Measurements from ENCODE around the gene KEAP1. TPM values are rescaled to one million over a fixed set of nuclear protein-coding genes. Genes with fewer than 3 reads are reported as not detected.

Gene KEAP1
- total and polyA plus RNA-seq, 9 of the 15 experiments (the other 6 are each of a cell fraction or from before 2014, with no cell fraction given): 2.1 to 95.6 (median 64.3) TPM

DNA sequence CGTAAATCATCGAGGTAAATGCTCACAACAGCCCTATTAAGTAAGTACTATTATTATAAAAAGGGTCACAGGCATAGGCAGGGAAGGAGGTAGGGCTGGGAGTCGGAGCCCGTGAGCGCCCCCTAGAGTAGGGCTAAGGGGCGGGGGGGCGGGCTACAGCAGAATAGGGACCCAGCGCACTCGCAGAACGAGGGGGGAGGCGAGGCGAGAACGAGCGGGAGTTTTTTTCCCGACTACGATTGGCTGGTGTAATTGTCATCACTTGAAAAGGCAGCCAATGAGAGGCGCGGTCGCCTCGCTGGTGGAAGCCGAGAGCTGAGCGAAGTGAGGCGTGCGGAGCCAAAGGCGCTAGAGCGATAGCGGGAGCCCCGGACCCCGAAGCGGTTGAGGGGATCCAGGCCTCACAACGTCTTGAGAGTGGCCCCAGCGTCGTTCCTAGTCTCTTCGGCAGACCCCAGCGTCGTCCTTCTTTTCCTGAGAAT, 24.2 kb downstream of the KEAP1 start (continued):
- TF ChIP-seq CCNT2 (IDR thresholded peaks at IDR 0.05; ENCODE audit: borderline replicate concordance, extremely low read depth, insufficient read length, low read depth, low read length): no peak
- TF ChIP-seq POLR2G (IDR thresholded peaks at IDR 0.05; ENCODE audit: low read depth, low read length): peak; percentile 71
- 0 out of 2 replicates have a peak, but pooled peaks have one; percentile 44 for TF ChIP-seq POLR2A (conservative IDR thresholded peaks at IDR 0.05)
- no peak for TF ChIP-seq EGR1 (conservative IDR thresholded peaks at IDR 0.05)
- TF ChIP-seq ZNF830 (CRISPR knock-in tag; IDR thresholded peaks at IDR 0.05): no peak
- TF ChIP-seq, protein P1, sequence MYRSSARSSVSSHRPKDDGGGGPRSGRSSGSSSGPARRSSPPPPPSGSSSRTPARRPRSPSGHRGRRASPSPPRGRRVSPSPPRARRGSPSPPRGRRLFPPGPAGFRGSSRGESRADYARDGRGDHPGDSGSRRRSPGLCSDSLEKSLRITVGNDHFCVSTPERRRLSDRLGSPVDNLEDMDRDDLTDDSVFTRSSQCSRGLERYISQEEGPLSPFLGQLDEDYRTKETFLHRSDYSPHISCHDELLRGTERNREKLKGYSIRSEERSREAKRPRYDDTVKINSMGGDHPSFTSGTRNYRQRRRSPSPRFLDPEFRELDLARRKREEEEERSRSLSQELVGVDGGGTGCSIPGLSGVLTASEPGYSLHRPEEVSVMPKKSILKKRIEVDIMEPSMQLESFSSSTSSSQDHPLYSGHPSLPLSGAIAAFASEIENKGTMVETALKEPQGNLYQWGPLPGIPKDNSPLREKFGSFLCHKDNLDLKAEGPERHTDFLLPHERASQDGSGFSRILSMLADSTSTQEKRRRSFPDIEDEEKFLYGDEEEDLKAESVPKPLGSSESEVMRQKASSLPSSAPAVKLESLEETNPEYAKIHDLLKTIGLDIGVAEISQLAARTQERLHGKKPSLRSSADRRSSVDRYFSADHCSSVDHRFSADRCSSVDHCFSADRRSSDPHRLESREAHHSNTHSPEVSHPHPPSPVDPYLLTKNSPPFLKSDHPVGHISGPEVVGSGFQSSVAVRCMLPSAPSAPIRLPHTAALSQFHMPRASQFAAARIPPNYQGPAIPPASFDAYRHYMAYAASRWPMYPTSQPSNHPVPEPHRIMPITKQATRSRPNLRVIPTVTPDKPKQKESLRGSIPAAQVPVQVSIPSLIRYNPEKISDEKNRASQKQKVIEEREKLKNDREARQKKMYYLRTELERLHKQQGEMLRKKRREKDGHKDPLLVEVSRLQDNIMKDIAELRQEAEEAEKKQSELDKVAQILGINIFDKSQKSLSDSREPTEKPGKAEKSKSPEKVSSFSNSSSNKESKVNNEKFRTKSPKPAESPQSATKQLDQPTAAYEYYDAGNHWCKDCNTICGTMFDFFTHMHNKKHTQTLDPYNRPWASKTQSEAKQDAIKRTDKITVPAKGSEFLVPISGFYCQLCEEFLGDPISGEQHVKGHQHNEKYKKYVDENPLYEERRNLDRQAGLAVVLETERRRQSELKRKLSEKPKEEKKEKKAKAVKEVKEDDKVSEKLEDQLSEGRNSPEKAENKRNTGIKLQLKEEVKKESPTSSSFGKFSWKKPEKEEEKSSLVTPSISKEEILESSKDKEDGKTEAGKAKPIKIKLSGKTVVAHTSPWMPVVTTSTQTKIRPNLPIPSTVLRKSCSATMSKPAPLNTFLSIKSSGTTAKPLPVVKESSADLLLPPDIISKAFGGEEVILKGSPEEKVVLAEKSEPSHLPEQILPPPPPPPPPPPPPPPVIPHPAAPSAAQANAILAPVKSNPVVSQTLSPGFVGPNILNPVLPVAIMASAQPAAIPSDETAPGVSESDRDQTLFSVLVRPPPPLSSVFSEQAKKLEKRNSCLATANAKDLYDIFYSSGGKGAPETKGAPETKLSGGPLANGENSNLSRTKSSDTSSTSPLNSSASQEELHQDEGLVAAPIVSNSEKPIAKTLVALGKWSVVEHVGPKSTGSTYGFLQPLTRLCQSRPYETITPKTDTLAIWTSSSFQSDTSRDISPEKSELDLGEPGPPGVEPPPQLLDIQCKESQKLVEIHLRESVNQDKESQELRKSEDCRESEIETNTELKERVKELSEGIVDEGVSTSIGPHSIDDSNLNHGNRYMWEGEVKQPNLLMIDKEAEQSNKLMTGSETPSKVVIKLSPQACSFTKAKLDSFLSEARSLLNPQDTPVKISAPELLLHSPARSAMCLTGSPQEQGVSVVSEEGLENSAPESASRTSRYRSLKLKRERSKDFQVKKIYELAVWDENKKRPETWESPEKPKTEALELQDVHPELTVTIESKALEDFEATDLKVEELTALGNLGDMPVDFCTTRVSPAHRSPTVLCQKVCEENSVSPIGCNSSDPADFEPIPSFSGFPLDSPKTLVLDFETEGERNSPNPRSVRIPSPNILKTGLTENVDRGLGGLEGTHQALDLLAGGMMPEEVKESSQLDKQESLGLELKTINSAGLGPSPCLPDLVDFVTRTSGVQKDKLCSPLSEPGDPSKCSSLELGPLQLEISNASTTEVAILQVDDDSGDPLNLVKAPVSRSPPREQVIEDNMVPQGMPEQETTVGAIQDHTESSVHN (IDR thresholded peaks at IDR 0.05; ENCODE audit: borderline replicate concordance in 1 of 2, low read depth in 1 of 2): no peak
- TF ChIP-seq TAF1 (IDR thresholded peaks at IDR 0.05; ENCODE audit: control insufficient read depth, extremely low read depth, insufficient read depth, low read length, severe bottlenecking): no peak
- no peak for TF ChIP-seq POLR2AphosphoS2 (IDR thresholded peaks at IDR 0.05; ENCODE audit: low read length)
- TF ChIP-seq KLF16 (IDR thresholded peaks at IDR 0.05): 0 out of 2 replicates have a peak, but pooled peaks have one; percentile 12
- peak; percentile 71 for TF ChIP-seq FOS (IDR thresholded peaks at IDR 0.05; ENCODE audit: extremely low read depth, insufficient read length)
- no peak for TF ChIP-seq SRSF1 (IDR thresholded peaks at IDR 0.05; ENCODE audit: low read depth, low read length)
- TF ChIP-seq CBFB (CRISPR knock-in tag; IDR thresholded peaks at IDR 0.05): no peak
- TF ChIP-seq, protein P2, sequence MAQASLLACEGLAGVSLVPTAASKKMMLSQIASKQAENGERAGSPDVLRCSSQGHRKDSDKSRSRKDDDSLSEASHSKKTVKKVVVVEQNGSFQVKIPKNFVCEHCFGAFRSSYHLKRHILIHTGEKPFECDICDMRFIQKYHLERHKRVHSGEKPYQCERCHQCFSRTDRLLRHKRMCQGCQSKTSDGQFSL (CRISPR knock-in tag; IDR thresholded peaks at IDR 0.05): peak; percentile 33; the same call in 1 of the 2 replicates
- TF ChIP-seq, protein P2 (tag; IDR thresholded peaks at IDR 0.05): peak in 1 of 2 experiments; percentile 82; a peak in 2 of 4 replicates
- no peak for TF ChIP-seq TCF7L2 (IDR thresholded peaks at IDR 0.05; ENCODE audit: low read depth, low read length)
- TF ChIP-seq HDAC1 (IDR thresholded peaks at IDR 0.05): no peak
- TF ChIP-seq, protein P3, sequence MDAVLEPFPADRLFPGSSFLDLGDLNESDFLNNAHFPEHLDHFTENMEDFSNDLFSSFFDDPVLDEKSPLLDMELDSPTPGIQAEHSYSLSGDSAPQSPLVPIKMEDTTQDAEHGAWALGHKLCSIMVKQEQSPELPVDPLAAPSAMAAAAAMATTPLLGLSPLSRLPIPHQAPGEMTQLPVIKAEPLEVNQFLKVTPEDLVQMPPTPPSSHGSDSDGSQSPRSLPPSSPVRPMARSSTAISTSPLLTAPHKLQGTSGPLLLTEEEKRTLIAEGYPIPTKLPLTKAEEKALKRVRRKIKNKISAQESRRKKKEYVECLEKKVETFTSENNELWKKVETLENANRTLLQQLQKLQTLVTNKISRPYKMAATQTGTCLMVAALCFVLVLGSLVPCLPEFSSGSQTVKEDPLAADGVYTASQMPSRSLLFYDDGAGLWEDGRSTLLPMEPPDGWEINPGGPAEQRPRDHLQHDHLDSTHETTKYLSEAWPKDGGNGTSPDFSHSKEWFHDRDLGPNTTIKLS (IDR thresholded peaks at IDR 0.05; ENCODE audit: borderline replicate concordance, low read depth): no peak; the same call in 1 of the 2 replicates
- TF ChIP-seq RBFOX2 (IDR thresholded peaks at IDR 0.05; ENCODE audit: low read depth, low read length): peak; percentile 69

Data from K562 (cell line).